Caco-2 (cell line): ENCODE measurements around the gene COL4A2. TPM values are rescaled to one million over a fixed set of nuclear protein-coding genes. Genes with fewer than 3 reads are reported as not detected.

Experiments
- BruUV-seq: library from RNA; stranded (reverse); fragments of 400-500 nt; replicated peaks from 2 replicates; lab custom pipeline; 2021; lab: Mats Ljungman, UMichigan
- CTCF ChIA-PET: fragments of 300-600 bp; sonication (Branson Sonifier 250); formaldehyde crosslinking; loops from one replicate; lab custom pipeline; 2022; ENCODE audit warnings: antibody characterized with exemption; lab: Charles Lee
- POLR2A ChIA-PET: fragments of 300-600 bp; sonication (Branson Sonifier 250); formaldehyde crosslinking; loops from one replicate; lab custom pipeline; 2022; ENCODE audit warnings: antibody characterized with exemption; lab: Charles Lee
- DNase-seq, 2 experiments: peaks; one replicate each; pipeline versions ENCODE4 v3.0.0 to v3.0.0-alpha.2; 2020 to 2022
- H3K27me3 ChIP-seq: replicated peaks from 2 replicates; pipeline ENCODE4 v1.6.0; 2011; ENCODE audit warnings: low read length; ENCODE audit not compliant: control insufficient read depth, insufficient read depth
- H3K36me3 ChIP-seq: 2 replicates; pipeline ENCODE4 v1.5.1; 2011; ENCODE audit warnings: low read length; ENCODE audit not compliant: control insufficient read depth, insufficient read depth
- H3K4me1 ChIP-seq: fragments of 250-450 bp; sonication (Bioruptor Pico); 2 replicates; pipeline ENCODE4 v1.5.1; 2020; ENCODE audit warnings: mild to moderate bottlenecking
- H3K4me3 ChIP-seq: 2 replicates; pipeline ENCODE4 v1.5.1; 2011; ENCODE audit warnings: low read depth, mild to moderate bottlenecking, control low read depth, low read length
- H3K9me3 ChIP-seq: fragments of 250-450 bp; sonication (Bioruptor Pico); 2 replicates; pipeline ENCODE4 v1.5.1; 2020; ENCODE audit warnings: mild to moderate bottlenecking, moderate library complexity
- H3K27ac Mint-ChIP-seq: one replicate; pipeline ENCODE4 v1.8.0; 2022; ENCODE audit warnings: mixed read lengths; ENCODE audit not compliant: unreplicated experiment
- H3K27me3 Mint-ChIP-seq: one replicate; pipeline ENCODE4 v1.8.0; 2022; ENCODE audit warnings: mixed read lengths; ENCODE audit not compliant: insufficient read depth, unreplicated experiment
- H3K36me3 Mint-ChIP-seq: one replicate; pipeline ENCODE4 v1.8.0; 2022; ENCODE audit warnings: mild to moderate bottlenecking, mixed read lengths; ENCODE audit not compliant: insufficient read depth, unreplicated experiment
- H3K4me1 Mint-ChIP-seq: one replicate; pipeline ENCODE4 v1.8.0; 2022; ENCODE audit warnings: low read depth, mixed read lengths; ENCODE audit not compliant: unreplicated experiment
- H3K4me3 Mint-ChIP-seq: one replicate; pipeline ENCODE4 v1.8.0; 2022; ENCODE audit warnings: mild to moderate bottlenecking, moderate library complexity, mixed read lengths; ENCODE audit not compliant: unreplicated experiment
- H3K9me3 Mint-ChIP-seq: one replicate; pipeline ENCODE4 v1.8.0; 2022; ENCODE audit warnings: mixed read lengths; ENCODE audit not compliant: unreplicated experiment
- CTCF ChIP-seq, 2 experiments: fragments of 200-600 bp in 1 of 2; IDR thresholded peaks; 1 replicate in 1 of 2; 2 replicates in 1 of 2; pipeline versions ENCODE4 v1.5.1 to v1.8.0; 2011 to 2022; ENCODE audit warnings: antibody characterized with exemption in 1 of 2, control low read depth in 1 of 2, inconsistent platforms in 1 of 2, low read depth in 1 of 2, low read length in 1 of 2, mild to moderate bottlenecking in 1 of 2, moderate library complexity in 1 of 2; ENCODE audit not compliant: insufficient read depth in 1 of 2, severe bottlenecking in 1 of 2, unreplicated experiment in 1 of 2
- intact Hi-C: fragments of 100-400 bp; cut with micrococcal nuclease; formaldehyde crosslinking; loops from one replicate; pipeline ENCODE4 v1.10.0; 2022; ENCODE audit not compliant: unreplicated experiment
- total RNA-seq: library from RNA; stranded (reverse); gene quantifications from 2 replicates; pipeline ENCODE4 v1.2.3, GENCODE V29; 2022

Gene COL4A2
- total RNA-seq, 1 experiment from 2014 or later = 19.2 TPM

- ChIA-PET CTCF (no interaction called here), POLR2A (no interaction called here)
- Histone ChIP-seq H3K4me1 (peaks cover 17% of the 10 kb centered on the region), H3K4me3 (no peak overlapping the region), H3K27me3 (no peaks in the 10 kb centered on the region), H3K9me3 (no peaks in the 10 kb centered on the region), H3K36me3 (no peaks in the 10 kb centered on the region)
- no peaks in the 10 kb centered on the region for H3K36me3 Mint-ChIP-seq
- no peak overlapping the region for H3K27ac Mint-ChIP-seq
- BruUV-seq = no TSS peak
- TF ChIP-seq CTCF (IDR thresholded peaks at IDR 0.05; ENCODE audit: insufficient read depth in 1 of 2, low read depth in 1 of 2, low read length in 1 of 2, severe bottlenecking in 1 of 2, unreplicated experiment in 1 of 2) = no peak
- H3K9me3 Mint-ChIP-seq = no peaks in the 10 kb centered on the region
- H3K27me3 Mint-ChIP-seq = no peaks in the 10 kb centered on the region
- intact Hi-C loops = no loop called here
- H3K4me3 Mint-ChIP-seq = no peak overlapping the region
- H3K4me1 Mint-ChIP-seq = peaks cover 20% of the 10 kb centered on the region
- no peak for DNase-seq
Observed at GRCh38 chr13:110280985-110281688, 25.9 kb upstream of the COL4A2 start.

GRCh38 chr13:110281736-110282135 lies 25.3 kb upstream of the COL4A2 start:
- H3K27ac Mint-ChIP-seq = no peak overlapping the region
- H3K9me3 Mint-ChIP-seq = no peaks in the 10 kb centered on the region
- H3K36me3 ChIP-seq = no peaks in the 10 kb centered on the region
- ChIA-PET POLR2A (no interaction called here), CTCF (no interaction called here)
- BruUV-seq = no TSS peak
- no peaks in the 10 kb centered on the region for H3K27me3 ChIP-seq
- TF ChIP-seq CTCF (IDR thresholded peaks at IDR 0.05; ENCODE audit: insufficient read depth in 1 of 2, low read depth in 1 of 2, low read length in 1 of 2, severe bottlenecking in 1 of 2, unreplicated experiment in 1 of 2) = no peak
- H3K9me3 ChIP-seq = no peaks in the 10 kb centered on the region
- peaks cover 17% of the 10 kb centered on the region for H3K4me1 ChIP-seq
- peaks cover 20% of the 10 kb centered on the region for H3K4me1 Mint-ChIP-seq
- DNase-seq = no peak
- no peak overlapping the region for H3K4me3 ChIP-seq
- H3K27me3 Mint-ChIP-seq = no peaks in the 10 kb centered on the region
- no peak overlapping the region for H3K4me3 Mint-ChIP-seq
- intact Hi-C loops = no loop called here
- no peaks in the 10 kb centered on the region for H3K36me3 Mint-ChIP-seq

- no peaks in the 10 kb centered on the region for H3K36me3 ChIP-seq
- no peak overlapping the region for H3K4me3 ChIP-seq
- H3K4me1 ChIP-seq = peaks cover 14% of the 10 kb centered on the region
- no peak for DNase-seq
- ChIA-PET POLR2A (no interaction called here), CTCF (no interaction called here)
- H3K9me3 ChIP-seq = no peaks in the 10 kb centered on the region
- H3K4me3 Mint-ChIP-seq = no peak overlapping the region
- no peaks in the 10 kb centered on the region for H3K27me3 Mint-ChIP-seq
- H3K27ac Mint-ChIP-seq = no peak overlapping the region
- H3K27me3 ChIP-seq = no peaks in the 10 kb centered on the region
- intact Hi-C loops = no loop called here
- TF ChIP-seq CTCF (IDR thresholded peaks at IDR 0.05; ENCODE audit: insufficient read depth in 1 of 2, low read depth in 1 of 2, low read length in 1 of 2, severe bottlenecking in 1 of 2, unreplicated experiment in 1 of 2) = no peak
- no peaks in the 10 kb centered on the region for H3K9me3 Mint-ChIP-seq
- H3K4me1 Mint-ChIP-seq = peaks cover 18% of the 10 kb centered on the region
- no TSS peak for BruUV-seq
- no peaks in the 10 kb centered on the region for H3K36me3 Mint-ChIP-seq
Observed at GRCh38 chr13:110282316-110282841, 24.7 kb upstream of the COL4A2 start.
